NCI-H82 treated with DMSO at 0.1 percent for 48 hours (cell line): ENCODE measurements around the gene CFAP58.
A peak's percentile ranks its signal among the peaks of the same experiment; 100 is the strongest.

Experiments
- DNase-seq: peaks from one replicate; lab custom pipeline; 2025; ENCODE audit not compliant: unreplicated experiment; lab: John Stamatoyannopoulos, UW

The CFAP58 gene

GRCh38 chr10:104353325-104354048 is at the start of gene CFAP58:
Gene CFAP58, plus strand, starts transcription at chr10:104353833. Its CDS starts 65 bp downstream, at chr10:104353898.
- peak; percentile 68 for DNase-seq

DNA sequence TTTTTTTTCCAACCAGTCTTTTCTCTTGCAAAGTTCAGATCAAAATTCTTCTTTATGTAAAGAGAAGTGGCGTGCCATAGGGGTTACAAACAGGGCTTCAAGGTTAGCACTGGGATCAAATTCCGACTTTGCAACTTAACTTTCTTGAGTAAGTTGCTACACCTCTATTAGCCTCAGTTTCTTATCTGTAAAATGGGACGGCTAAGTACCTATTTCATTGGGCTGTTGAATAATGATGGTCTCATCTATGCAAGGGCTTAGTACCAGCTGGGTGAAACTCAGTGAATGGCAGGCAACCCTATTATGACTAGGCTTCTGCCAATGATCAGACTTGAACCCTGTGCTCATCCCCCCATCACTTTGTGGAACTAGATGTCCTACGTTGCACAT is 49.3 kb upstream of the CFAP58 start:
- DNase-seq, result no peak

DNA sequence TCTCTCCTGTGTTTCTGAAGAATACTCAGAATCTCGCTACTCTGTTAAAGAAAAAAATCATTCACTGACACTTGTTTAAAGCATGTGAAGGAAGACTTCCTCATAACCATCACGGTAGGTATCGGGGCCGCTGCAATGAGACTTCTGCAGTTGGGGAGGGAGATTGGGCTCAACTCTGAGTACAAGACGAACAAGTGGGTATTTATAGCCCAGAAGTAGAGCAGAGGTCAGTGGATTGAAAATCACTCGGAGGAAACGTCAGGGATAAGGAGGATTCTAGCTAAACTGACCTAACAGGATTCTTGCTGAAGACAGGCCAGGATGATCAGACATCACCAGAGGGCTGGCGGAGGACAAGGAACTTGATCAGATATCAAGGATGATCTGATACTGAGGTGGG is 48.7 kb upstream of the CFAP58 start:
- DNase-seq, result no peak

GRCh38 chr10:104306897-104307296 is 46.7 kb upstream of the CFAP58 start:
- no peak for DNase-seq

DNA sequence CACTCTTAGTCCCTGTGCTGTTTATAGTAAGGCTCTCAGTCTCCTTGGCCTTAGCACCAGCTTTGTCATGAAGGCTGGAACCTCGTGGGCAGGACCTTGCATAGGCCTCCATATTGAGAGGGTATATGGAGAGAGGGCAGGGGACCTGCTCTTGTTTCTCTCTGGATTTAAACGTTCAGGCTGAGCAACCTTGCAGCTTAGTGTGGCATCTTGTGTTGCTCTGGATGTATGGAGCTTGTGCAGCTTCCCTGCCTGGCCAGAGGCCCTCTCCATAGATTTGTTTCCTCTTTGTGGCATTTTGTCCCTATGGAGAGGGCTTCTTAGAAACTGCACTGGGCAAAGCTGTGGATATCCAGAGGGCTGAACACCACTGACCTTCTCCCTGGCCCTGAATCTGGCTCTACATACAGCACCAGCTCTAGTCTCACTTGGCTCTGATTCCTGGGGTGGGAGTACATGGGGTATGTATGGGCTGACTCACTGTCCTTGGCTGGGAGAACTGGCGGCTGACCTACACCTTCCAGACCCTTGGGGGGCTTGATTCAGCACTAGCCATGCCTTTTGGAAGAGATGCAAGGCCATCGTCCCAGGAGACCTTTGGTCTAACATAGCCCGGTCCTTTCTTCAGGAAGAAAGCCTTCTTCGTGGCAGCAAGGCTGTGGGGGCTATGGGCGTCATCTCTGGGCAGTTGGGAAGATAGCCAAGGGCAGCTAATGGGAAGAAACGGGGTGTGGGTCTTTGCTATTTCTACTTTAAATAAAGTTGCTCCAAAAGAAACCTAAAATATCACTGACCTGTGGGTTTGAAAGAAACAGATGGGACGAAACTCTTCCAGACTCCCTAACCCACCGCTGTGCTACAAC is 45.8 kb upstream of the CFAP58 start:
- no peak for DNase-seq

DNA sequence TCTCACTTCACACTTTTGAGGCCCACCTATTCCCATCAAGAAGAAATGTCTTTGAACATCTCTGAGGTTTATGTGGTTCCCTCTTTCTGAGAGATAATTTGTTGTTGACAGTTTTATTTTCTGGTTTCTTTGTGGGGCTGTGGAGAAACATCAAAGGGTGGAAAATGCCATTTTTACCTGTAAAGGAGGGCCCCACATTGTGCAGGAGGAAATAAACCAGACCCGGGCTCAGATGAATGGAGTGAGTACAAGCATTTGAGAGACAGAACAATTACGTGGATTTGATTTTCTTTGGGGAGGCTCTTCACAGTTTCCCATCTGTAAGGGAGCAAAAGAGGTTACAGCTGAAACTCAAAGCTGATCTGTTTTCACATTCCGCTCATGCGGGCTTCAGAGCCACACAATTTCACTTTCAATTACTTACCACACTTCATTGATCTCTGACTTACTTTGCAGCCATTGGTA is 45.2 kb upstream of the CFAP58 start:
- no peak for DNase-seq

- DNase-seq, result no peak
Measured at GRCh38 chr10:104309980-104310978, 43.4 kb upstream of the CFAP58 start.

DNA sequence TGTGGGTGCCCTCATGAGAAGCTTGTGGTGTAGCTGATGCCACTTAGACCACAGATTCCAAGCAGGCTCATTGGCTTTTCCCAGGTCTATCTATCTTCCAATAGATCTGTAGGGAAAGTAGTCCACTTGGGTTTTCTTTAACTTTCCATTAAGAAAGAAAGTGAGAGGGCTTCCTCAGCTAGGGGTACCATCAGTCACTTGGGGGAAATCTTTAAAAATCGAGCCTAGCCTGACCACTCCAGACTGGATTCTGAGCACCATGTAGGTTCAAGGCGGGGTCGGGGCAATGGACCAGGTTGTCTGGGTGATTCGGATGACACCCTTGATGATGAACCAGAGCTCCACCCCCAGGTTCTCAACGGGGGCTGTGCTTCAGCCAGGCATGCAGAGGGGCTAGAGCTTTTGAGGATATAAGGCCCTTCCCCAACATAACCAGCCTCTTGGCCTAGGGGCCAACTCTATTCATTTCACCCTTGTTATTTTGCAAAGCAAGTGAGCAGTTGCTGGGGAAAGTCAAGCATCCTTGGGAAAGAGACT is 42.4 kb upstream of the CFAP58 start:
- DNase-seq, result no peak

- DNase-seq, result no peak
Measured at GRCh38 chr10:104314591-104315485, 38.8 kb upstream of the CFAP58 start.

- no peak for DNase-seq
Measured at GRCh38 chr10:104315486-104315921, 38.1 kb upstream of the CFAP58 start.

- no peak for DNase-seq
Measured at GRCh38 chr10:104316321-104317099, 37.1 kb upstream of the CFAP58 start.

DNA sequence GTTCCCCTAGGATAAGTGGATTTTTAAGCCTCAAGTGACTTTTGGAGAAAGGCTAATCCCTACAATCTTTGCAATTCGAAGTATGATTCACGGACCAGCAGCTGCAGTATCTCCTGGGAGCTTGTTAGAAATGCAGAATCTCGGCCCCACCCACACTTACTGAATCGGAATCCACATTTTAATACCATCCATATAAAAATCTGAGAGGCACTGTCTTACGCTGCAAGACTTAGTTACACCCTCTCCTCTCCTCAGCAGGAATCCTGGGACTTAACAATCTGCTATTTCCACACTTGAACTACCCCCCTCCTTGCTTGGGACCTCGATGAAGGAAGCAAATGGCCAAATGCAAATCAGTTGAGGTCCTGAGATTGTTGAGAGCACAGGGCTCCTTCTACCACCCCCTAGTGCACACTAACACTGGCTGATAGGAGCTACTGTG is 36.3 kb upstream of the CFAP58 start:
- no peak for DNase-seq

DNA sequence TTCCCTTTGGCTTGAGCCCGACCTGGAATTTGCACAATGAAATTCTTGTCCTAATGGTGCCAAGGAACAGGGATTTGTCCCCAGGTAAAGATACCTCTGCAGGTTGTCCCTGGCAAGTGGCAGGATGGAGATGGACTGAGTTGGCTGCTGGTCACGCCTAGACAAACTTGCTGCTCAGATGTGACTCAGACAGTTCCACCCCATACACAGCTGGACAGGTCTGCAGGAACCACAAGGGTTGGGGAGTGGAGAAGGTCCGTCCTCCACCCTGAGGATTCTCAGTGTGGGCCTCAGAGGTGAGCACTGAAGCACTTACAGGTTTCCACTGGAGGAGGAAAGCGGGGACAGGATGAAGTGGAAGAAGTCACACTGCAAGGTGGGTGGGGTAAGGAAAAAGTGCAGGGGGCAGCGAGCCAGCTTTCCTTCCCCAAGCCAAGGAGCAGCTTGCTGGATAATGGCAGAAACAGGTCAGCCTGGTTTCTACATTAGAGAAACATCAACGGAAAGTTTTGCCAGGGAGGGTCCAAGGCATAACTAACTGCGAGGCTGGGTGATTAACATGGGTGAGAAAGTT is 35.8 kb upstream of the CFAP58 start:
- DNase-seq, result no peak

DNA sequence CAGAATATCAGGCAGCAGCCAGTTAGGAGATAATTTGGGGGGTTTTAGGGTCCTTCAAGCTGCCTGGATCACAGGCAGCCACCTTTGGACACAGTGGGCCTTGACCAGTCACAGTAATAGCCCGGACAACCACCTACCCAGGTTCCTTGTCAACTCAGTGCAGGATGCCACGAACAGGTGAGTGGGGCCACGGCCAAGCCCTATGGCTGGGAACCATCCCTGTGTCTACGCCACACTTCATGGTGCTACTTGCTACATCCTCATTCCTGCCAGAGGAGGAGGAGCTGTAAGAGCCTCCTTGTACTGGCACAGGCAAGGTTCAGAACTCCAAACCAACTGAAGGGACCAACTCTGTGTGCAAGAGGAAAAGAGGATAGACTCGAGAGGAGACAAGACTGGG is 35.3 kb upstream of the CFAP58 start:
- no peak for DNase-seq

- DNase-seq, result no peak
Measured at GRCh38 chr10:104318810-104319741, 34.6 kb upstream of the CFAP58 start.

DNA sequence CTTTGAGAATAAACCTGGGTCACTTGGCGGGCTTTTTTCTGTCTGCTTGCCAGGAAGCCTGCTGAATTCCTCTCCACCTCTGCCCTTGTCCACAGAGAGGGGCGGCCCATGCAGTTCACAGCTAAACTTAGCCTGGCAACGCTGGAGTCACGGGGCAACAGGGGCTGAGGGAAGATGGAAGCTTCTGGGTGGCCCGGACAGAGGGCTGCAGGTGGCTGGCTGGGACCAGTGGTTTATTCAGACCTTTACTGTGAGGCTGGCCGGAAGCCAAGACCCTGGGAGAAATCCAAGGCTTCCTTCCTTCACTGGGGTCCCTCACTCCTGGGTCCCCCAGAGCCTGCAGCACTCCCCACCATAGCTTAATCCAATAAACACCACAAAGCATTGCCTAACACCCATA is 32.4 kb upstream of the CFAP58 start:
- DNase-seq, result no peak

DNA sequence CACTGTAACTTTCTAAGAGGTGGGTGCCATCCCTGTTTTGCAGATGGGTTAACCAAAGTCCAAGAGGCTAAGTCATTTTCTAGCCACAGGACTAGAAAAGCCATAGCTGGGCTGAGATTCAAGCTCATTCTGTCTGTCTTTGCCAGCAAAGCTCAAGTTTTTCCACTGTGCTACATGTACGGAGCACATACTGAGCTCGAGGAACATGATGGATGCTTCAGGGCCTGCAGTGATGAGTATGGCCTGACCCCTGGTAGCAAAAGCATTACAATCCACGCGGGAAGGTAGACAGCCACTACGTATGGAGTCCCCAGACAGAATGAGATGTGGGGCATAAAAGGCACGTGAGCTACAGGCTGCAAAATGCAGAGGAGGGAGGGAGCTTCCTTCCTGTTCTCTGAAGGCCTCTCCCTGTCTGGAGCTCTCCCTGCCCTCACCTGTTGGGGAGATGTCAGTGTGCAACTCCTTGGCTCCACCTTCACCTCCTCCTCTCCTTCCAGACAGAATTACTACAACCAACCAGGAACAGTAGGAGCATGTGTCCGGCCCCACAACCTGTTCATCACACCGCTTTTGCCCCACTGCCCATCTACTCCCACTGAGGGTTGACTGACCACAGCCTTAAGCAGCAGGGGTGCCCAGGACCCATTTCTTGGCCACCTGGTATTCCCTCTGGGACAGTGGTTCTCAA is 31.8 kb upstream of the CFAP58 start:
- no peak for DNase-seq
